ENCODE results near the gene NEAT1. TPM values are rescaled to one million over a fixed set of nuclear protein-coding genes. Genes with fewer than 3 reads are reported as not detected.

Gene NEAT1
- total and polyA plus RNA-seq, 9 of the 15 experiments (the other 6 are each of a cell fraction or from before 2014, with no cell fraction given): 20.1 to 389 (median 62.8) TPM

DNA sequence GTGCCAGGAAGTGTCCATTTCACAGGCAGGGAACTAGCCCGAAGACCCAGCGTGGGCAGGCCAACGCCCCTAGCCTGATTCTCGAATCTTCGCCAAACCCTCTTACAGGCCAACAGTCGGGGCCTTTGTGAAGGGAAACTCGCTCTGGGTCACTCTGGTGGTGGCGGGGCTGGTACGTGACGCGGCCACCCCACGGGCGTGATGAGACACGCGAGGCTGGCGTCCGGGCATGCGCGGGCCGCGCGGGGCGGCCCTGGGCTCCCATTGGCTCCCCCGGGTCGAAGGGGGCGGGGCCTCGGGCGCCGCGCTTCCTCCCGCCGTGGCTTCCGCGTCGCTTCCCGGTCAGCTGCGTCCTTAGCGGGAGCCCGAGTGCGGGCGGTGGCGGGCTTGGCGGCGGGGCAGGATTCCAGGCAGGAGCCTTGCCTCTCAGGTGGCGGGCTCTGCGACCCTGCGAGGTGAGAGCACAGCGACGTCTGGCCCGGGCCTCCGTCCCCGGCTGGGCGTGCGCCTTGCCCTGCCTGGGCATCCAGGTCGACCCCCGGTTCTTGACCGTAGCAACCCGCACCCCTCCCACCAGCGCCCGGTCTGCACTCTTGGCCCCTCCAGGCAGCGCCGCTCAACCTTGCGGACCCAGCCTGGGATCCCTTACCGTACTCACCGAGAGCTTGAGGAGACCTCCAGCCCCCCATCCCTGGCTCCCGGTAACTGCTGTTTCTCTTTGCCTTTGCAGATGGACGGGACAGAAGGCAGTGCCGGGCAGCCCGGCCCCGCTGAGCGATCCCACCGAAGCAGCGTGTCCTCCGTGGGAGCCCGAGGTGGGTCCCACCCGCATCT, 36.1 kb upstream of the NEAT1 start, which contains the start of gene FRMD8 (continued):
- TF ChIP-seq ZNF57 (CRISPR knock-in tag; IDR thresholded peaks at IDR 0.05) (no peak), RAD21 (CRISPR knock-in tag; conservative IDR thresholded peaks at IDR 0.05 in 1 of 2, IDR thresholded peaks at IDR 0.05 in 1 of 2) (no peak), SLC30A9 (CRISPR knock-in tag; IDR thresholded peaks at IDR 0.05) (no peak), ERF (CRISPR knock-in tag; IDR thresholded peaks at IDR 0.05) (0 out of 2 replicates have a peak, but pooled peaks have one; percentile 76), ILK (tag; IDR thresholded peaks at IDR 0.05; ENCODE audit: borderline replicate concordance, low read depth) (no peak), ZNF274 (IDR thresholded peaks at IDR 0.05; ENCODE audit: borderline replicate concordance, low read depth, low read length) (no peak), TAF1 (IDR thresholded peaks at IDR 0.05; ENCODE audit: control insufficient read depth, extremely low read depth, insufficient read depth, low read length, severe bottlenecking) (peak; percentile 74), ZNF589 (CRISPR knock-in tag; IDR thresholded peaks at IDR 0.05; ENCODE audit: low read depth) (peak; percentile 49; the same call in 1 of the 2 replicates), TOE1 (IDR thresholded peaks at IDR 0.05; ENCODE audit: borderline replicate concordance) (no peak), TOE1 (CRISPR knock-in tag; IDR thresholded peaks at IDR 0.05; ENCODE audit: borderline replicate concordance, low read depth) (0 out of 2 replicates have a peak, but pooled peaks have one; percentile 11), ARID1B (IDR thresholded peaks at IDR 0.05) (no peak; the same call in 1 of the 2 replicates), SRSF1 (IDR thresholded peaks at IDR 0.05; ENCODE audit: low read depth, low read length) (no peak), PHF8 (IDR thresholded peaks at IDR 0.05; ENCODE audit: borderline replicate concordance, low read length) (peak; percentile 78; the same call in 1 of the 2 replicates), XRCC5 (IDR thresholded peaks at IDR 0.05; ENCODE audit: low read depth, low read length) (no peak)
- TF ChIP-seq, protein P1, sequence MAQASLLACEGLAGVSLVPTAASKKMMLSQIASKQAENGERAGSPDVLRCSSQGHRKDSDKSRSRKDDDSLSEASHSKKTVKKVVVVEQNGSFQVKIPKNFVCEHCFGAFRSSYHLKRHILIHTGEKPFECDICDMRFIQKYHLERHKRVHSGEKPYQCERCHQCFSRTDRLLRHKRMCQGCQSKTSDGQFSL (CRISPR knock-in tag; IDR thresholded peaks at IDR 0.05): no peak; the same call in 1 of the 2 replicates
- TF ChIP-seq, protein P1 (tag; IDR thresholded peaks at IDR 0.05): no peak
- TF ChIP-seq, protein P2, sequence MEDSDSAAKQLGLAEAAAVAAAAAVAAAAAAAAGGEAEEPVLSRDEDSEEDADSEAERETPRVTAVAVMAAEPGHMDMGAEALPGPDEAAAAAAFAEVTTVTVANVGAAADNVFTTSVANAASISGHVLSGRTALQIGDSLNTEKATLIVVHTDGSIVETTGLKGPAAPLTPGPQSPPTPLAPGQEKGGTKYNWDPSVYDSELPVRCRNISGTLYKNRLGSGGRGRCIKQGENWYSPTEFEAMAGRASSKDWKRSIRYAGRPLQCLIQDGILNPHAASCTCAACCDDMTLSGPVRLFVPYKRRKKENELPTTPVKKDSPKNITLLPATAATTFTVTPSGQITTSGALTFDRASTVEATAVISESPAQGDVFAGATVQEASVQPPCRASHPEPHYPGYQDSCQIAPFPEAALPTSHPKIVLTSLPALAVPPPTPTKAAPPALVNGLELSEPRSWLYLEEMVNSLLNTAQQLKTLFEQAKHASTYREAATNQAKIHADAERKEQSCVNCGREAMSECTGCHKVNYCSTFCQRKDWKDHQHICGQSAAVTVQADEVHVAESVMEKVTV (CRISPR knock-in tag; IDR thresholded peaks at IDR 0.05): no peak
- TF ChIP-seq, protein P3, sequence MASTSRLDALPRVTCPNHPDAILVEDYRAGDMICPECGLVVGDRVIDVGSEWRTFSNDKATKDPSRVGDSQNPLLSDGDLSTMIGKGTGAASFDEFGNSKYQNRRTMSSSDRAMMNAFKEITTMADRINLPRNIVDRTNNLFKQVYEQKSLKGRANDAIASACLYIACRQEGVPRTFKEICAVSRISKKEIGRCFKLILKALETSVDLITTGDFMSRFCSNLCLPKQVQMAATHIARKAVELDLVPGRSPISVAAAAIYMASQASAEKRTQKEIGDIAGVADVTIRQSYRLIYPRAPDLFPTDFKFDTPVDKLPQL (IDR thresholded peaks at IDR 0.05; ENCODE audit: extremely low read depth, insufficient read length): no peak

Measured in K562 (cell line).